GM21515 (cell line): ENCODE data around the gene KAZALD1.
A peak's percentile ranks its signal among the peaks of the same experiment; 100 is the strongest.

Source experiments
- ATAC-seq: cut with Tn5 transposase; IDR thresholded peaks from one replicate; pipeline ENCODE4 v1.9.1; 2021; ENCODE audit not compliant: unreplicated experiment

The KAZALD1 gene

DNA sequence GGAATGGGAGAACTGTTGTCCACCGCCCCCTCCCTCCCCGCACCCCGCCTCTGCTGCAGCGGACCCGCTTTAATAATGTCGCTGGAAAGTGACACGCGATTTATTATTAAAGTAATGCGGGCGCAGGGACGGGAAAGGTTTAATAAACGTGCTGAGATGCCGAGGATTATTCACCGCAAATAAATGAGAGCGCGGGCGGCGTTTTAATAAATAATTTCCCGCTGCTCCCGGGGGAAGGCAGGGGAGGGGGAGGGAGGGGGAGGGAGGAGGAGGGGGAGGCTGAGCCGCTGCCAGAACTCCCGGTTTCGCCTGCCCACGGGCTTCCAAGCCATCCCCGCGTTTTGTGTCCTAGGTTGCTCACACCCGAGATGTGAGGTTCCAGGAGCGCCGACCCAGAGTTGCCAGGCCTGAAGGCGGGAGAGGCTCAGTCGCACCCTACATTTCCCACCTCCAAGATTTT, 5.1 kb downstream of the KAZALD1 start:
- no peak for ATAC-seq

DNA sequence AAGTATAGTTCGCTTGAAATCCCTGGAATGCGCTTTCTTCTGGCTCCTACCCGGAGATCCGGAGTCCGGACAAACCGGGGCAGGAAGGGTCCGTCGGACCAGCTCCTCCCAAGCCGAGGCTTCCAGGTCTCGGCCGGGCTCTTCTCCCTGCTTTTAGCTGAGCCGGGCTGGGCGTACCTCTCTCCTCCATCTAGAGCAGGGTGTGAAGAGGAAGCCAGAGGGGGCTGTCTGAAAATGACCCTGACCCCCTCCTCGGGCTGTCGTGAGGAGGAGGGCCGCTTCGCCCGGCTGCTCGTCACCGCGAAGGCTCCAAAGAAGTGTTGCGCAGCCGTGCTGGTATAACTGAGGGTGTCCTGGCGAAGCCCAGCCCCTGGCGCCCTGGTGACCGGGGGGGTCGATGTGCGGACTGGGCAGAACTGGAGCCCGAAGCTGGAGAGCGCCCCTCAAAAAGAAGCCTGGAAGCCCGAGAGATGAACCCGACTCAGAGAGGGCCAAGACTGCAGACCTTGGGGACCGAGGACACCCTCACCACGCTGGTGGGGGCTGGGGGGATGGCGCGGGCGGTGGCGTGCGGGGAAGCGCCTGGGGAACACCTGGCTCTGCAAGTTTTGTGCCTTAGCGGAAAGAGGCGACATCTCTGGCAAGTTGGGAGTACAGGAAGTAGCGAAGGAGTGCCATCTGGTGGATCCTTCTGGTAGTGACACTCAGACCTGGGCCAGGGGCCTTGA, 5.7 kb downstream of the KAZALD1 start:
- ATAC-seq: peak; percentile 47

DNA sequence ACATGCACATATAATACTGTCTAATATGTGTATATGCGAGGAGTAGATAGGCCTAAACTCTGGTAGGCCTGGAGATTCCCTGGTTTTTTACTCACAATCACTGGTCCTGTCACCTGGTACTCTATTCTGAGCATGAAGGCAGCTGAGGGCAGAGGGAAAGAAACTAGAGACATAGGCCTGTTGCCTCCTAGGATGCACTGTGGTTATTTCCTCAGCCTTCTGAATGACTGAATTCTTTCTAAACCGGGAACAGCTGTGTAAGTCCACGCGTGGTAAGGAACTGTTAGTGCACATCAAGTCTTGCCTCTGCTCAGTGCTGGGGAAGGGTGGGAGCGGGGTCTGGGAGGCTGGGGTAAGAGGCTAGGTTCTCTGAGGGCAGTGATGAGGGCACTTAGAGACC, 7.7 kb downstream of the KAZALD1 start:
- no peak for ATAC-seq

DNA sequence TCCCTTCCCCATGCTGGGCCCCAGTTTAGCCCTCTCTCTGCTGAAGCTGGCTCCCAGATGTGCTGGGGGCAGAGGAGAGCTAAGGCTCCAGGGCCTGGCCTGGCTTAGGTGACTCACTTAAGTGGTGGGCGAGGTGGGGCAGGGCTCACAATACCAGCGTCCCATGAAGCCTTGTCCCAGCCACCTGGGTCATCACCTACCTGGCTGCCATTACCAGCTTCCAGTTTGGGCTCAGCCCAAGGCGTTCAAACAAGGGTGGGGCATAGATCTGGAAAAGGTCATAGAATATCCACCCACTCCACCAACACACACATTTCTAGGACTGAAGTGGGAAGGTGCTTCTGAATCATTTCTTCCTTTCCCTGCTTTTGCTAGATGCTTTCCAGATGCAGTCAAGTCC, 8.3 kb downstream of the KAZALD1 start:
- ATAC-seq: no peak

DNA sequence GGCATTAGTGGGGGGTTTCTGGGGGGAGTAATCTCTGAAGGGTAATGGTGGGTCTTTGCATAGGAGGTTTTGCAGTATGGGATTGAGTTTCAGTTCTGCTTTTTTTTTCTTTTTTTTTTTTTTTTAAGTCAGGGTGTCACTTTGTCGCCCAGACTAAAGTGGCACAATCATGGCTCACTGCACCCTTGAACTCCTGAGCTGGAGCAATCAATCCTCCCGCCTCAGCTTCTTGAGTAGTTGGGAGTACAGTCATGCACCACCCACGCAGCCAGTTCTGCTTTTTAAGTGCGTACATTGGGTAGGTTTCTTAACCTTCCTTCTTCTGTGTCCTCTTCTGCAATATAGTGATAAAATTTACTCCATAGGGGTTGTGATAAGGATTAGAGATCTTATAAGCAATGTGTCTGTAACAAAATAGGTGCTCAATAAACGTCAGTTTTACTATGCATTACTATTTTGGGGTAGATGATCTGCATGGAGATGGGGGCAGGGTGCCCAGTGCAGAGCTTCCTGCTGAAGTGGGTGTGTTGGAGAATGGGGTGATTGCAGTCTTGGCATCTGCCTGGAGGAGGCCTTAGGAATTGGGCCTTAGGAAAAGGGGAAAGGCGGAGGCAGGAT, 9.6 kb downstream of the KAZALD1 start:
- no peak for ATAC-seq

DNA sequence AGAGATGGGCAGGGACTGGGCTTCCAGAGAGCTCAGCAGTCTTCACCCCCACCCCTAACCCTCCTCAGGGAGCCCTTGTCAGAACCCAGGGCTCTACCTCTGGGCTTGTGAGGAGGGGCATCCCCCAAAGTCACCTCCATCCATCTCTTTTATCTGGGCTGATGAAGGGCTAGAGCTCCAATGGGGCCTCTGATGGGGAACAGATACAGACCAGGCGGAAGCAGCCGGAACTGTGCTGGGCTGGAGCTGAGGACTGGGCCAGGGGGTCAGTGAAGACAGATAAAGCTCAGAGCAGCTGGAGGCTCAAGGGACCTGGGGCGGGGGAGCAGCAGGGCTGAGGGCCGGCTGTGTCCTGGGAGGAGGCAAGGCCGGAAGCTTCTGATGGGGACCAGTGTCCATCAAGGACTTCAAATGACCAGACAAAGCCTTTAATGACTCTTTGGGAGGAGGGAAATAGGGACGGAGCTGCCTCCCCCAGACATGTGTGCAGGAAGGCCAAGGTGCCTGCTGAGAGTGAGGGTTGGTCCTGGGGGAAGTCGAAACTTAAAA, 10.2 kb downstream of the KAZALD1 start:
- ATAC-seq: no peak

DNA sequence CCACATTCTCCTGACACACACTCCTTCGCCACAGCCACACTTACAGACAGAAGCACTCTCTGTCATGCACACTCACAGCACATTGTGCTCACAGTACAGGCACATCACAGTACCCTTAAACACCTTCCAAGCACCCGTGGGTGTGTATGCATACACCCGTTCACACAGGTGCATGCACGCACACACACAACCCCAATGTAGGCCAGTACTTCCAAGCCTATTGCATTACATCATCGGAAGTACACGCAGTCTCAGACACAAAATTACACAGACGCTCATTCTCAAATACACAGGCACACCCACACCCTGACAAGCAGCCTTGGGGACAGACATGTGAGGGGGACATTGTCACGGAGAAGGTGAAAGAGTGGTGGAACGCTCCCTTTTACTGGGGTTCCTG, 11.1 kb downstream of the KAZALD1 start:
- no peak for ATAC-seq

DNA sequence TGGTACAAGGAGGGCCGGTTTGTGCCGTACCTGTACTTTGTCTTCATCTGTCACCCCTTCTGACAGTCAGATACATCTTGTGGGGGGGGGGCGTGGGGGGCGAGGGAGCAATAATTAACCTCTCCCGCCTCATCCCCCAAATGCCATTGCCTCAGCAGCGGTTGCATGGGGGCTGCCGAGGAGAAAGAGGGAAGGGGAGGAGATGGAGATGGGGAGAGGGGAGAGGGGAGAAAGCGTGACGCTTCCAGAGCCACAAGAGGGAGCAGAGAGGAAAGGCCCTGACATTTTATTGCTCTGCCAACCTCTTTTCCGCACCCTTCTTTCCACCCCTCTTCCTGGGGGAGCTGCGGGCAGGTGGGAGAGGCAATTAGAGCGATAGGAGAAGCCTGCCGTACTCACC, 11.8 kb downstream of the KAZALD1 start:
- ATAC-seq: no peak

DNA sequence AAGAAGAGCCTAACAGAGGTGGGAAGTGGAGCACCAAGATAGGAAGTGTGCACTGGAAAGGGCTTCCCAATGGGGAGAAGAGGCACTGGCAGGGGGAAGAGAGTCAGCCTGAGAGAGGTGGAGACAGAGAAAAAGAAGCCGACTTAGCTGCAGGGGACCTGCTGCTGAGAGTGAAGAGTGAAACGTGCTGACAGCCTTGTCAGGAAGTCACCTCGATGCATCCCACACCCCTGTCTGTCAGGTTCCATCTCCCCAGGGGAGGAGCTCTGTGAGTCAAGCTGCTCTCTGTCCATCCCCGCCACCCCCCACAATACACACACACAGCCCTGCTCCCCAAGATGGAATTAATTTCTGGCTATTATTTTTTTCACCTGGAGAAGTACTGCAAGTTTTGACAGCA, 14.0 kb downstream of the KAZALD1 start:
- ATAC-seq: no peak

DNA sequence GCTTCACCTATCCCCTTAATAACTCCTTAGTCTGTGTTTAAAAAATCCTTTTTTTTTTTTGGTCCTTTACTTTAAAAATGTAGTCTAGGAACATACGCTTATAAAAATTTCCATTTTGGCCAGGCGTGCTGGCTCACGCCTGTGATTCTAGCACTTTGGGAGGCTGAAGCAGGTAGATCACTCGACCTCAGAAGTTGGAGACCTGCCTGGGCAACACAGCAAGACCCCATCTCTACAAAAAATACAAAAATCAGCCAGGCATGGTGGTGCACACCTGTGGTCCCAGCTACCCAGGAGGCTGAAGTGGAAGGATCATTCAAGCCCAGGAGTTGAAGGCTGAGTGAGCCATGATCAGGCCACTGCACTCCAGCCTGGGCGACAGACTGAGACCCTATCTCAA, 14.8 kb downstream of the KAZALD1 start:
- no peak for ATAC-seq

DNA sequence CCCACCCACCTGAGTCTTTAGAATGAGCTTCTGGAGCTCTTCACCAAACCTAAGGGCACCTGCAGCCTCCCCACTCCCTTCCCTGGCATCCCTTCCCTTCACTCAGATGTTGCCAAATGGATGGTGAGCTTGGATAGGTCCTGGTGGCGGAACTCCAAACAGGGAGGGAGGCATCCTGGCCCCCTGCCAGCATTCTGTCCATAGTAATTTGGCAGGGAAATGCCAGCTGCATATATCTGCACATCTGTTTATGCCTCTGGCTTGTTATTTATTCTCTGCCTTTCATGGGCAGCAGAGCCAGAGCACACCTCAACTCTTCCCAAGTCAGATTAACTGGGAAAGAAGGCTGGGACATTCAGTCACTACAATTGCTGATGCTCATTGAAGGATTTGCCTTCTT, 18.1 kb downstream of the KAZALD1 start:
- no peak for ATAC-seq

DNA sequence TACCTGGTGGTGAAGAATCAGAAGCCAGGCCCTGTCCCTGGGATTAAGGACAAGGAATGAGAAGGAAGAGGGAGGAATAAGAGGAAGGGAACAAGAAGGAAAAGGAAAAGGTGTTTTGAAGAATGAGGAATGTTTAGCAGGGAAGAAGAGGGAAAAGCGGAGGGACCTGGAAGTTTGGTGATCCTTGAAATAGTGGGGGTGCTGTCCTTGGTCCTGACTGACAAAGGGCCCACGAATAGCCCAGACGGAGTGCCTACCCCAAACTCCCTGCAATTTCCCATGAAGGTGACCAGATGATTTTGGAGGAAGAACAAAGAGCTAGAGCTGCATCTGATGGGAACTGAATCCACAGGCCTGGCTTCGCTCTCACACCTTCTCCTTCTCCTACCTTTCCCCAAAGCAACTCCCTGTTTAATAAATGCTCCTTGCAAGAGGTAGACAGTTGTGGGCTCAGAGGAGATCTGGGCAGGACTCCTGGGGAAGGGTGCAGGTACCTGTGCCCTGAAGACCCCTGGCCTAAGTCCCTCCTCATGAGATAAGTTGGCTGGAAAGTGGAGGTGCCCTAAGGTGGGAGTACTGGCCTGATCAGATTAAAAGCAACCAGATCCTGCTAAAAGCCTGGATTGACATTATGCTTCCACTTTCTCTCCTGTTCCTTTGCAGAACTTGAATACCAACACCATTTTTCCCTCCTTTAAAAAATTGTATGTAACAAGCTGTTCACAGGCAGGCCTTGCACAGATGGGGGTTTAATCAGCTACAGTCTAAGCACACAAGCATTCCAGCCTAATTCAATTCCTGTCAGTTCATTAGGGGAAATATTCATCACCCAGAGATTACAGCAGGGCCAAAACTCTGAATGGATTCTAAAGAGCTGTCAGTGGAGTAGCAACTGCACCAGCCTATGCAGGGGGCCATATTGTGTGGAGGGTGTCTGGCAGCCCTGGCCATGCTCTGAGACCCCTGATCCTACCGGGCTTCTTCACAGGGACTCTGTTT, 19.4 kb downstream of the KAZALD1 start:
- no peak for ATAC-seq

DNA sequence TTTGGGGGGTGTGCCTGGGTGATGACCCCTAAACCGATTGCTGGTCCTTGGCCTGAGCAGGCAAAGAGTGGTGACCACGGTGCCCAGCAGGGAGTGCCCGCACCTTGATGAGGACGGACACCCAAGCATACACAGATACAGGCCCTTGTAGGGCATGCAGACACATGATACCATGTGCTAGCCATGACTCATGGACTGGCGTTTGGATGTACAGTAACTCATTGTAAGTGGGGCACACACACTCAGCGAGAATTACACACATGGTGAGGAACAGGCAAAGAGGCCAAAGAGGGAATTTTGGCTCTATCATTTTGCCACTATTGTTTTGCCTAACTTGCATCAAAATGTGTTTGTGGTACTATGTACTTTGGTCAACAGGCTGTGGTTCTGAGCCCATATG, 24.1 kb downstream of the KAZALD1 start:
- no peak for ATAC-seq

DNA sequence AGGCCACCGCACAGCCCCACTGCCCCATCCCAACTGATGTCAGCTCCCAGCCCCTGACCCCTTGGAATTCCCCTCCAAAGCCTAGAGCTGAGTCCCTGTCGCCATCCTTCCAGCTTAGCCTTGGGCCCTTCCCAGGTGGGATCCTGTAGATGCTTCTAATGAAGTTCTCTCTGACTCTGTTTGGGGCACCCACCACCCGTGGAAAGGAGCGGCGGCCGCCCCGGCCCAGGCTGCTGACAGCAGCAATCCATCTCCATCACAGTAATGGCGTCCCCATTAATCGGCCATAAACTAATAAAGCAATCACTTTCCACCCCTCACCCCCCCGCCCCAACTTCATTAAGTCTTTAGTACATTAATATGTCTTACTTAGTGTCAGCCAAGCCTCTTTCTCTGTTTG, 25.6 kb downstream of the KAZALD1 start:
- ATAC-seq: no peak

DNA sequence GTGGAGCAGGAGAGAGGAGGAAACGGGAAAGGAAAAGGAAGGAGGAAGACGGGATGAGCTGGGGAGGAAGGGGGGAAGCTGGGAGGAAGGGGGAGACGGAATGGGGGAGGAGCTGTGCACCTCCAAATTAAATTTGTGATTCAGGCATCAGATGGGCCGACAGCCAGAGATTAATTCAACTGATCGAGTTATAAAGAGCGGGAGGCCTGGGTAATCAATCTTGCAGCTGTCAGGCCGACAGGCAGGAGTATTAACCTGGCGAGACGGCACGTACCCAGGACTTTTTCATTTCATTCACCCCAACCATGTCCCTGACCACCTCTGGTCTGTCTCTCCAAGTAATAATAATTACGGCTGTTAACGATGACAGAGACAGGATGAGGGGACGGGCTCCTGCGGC, 26.2 kb downstream of the KAZALD1 start:
- no peak for ATAC-seq

DNA sequence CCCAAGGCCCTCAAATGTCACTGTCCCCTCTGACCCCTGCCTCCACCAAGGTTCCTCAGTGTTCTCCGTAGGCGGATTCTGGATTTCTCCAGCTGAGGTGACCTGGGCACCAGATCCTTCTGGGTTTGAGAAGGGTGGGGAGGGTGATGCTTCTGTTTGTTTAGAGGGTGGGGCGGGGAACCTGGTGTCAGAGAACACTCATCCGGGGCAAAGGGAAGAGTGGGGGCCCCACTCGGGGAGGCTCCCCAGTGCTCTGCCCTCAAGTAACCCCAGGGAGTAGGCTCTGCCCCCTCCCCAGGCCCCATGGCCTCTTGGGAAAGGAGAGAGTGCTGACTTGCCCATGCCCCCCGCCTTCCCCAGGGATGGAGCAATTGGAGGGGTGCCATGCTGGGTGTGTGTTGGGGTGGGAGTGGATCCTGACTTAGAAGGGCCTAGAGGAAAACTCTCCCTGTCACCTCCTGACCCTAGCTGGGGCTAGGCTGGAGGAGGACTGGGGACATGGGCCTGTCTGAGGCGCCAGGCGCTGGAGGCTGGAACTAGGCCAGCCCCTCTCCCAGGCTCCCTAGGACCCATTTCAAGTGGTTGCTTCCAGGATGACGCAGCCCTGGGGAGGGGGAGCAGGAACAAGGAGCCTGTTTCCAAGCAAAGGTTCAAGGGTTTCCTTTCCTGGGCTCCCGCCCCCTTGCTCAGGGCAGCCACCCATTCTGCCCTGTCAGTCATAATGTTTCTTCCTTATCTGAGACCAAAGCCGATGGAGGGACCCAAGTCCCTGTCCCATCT, 27.9 kb downstream of the KAZALD1 start:
- ATAC-seq: no peak

DNA sequence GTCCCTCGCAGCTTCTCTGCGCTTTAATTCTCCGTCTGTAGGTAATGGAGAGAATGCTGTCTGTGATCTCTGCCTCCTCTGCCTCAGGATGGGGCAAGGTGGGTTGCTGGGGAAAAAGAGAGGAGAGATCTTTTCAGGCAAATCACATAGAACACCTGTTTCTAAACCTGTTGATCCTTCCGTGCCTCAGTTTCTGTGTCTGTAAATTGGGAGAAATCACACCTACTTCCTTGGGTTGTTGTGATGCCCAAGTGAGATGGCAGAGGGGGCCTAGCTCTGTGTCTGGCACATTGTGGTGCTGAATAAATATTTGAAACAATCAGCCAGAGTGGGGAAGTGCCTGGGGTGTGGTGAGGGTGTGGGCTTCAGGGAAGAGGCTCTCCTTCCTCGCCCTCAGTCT, 28.8 kb downstream of the KAZALD1 start:
- no peak for ATAC-seq

DNA sequence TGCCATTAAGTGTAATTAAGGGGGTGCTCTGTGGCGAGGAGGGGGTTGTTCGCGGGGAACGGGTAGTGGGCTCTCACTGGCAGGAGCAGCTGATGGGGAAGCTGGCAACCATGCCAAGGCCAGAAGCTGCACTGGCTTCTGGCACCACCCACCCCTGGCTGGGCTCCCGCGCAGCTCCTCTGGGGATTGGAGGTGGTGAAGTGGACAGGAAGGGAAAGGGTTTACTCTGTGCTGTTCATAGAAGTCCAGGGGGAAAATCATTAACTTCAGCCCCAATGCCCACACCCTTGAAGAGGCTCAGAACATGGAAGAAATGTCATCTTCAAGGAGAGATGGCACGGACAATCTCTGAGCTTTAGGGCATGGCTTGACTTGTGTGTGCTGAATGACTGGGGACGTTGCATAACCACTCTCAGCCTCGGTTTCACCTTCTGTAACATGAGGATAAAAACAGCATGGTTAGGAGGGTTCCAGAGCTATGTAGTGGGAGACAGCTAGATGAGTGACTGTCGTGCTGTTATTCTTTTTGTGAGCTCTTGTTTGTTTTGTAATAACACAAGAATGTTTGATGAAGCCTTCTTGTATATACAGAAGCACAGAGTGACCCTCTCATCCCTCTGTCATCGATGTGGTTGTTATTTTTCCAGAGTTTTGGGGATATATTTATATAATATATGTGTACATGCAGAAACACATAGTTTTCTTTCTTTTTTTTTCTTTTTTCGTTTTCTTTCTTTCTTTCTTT, 29.9 kb downstream of the KAZALD1 start:
- ATAC-seq: no peak

DNA sequence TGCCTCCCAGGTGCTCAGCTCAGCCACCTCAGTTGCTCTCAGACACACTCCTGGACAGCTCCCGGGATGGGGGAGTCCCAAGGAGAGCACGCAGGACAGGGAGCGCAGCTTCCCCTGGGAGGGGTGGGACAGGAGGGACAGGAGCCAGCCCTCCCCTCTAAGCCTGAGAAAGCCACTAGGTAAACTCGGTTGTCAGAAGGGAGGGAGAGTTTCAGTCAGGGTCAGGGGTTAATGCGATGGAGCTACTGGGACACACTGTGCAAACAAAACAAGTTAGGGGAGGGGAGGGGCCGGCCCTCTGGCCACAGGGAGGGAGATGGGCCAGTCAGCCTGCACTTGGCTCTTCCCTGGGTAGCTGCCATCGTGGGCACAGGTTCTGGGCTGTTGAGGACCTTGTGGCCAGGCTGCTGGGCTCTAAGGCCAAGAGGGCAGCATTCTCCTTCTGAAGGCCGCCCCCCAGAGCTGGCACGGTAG, 31.1 kb downstream of the KAZALD1 start:
- no peak for ATAC-seq
